ENCODE measurements around the gene JAG2.

GRCh38 chr14:105177082-105177481 lies 8.5 kb upstream of the JAG2 start:
- no peak for TF ChIP-seq CTCF (IDR thresholded peaks at IDR 0.05)
- TF ChIP-seq POLR2A (IDR thresholded peaks at IDR 0.05): no peak

All from esophagus squamous epithelium (tissue), 4 donors.